Astrocyte of the cerebellum (primary cell): ENCODE data around the gene CCDC107.

Experiments
- DNase-seq: peaks from one replicate; pipeline ENCODE4 v3.0.0-alpha.2; 2011; ENCODE audit warnings: low read depth
- H3K4me3 ChIP-seq: 2 replicates; pipeline ENCODE4 v1.5.1; 2011; ENCODE audit warnings: mild to moderate bottlenecking, low read depth, low read length, moderate library complexity
- in situ Hi-C: cut with HindIII; loops from 2 replicates; pipeline ENCODE4 v1.10.0; 2017; ENCODE audit warnings: low sequenced_read_pairs
- TF ChIP-seq, protein P1 (sequence below): IDR thresholded peaks from 2 replicates; pipeline ENCODE4 v1.5.1; 2012; ENCODE audit warnings: low read length, low read depth, moderate library complexity, mild to moderate bottlenecking; ENCODE audit errors: missing control alignments

Gene CCDC107

DNA sequence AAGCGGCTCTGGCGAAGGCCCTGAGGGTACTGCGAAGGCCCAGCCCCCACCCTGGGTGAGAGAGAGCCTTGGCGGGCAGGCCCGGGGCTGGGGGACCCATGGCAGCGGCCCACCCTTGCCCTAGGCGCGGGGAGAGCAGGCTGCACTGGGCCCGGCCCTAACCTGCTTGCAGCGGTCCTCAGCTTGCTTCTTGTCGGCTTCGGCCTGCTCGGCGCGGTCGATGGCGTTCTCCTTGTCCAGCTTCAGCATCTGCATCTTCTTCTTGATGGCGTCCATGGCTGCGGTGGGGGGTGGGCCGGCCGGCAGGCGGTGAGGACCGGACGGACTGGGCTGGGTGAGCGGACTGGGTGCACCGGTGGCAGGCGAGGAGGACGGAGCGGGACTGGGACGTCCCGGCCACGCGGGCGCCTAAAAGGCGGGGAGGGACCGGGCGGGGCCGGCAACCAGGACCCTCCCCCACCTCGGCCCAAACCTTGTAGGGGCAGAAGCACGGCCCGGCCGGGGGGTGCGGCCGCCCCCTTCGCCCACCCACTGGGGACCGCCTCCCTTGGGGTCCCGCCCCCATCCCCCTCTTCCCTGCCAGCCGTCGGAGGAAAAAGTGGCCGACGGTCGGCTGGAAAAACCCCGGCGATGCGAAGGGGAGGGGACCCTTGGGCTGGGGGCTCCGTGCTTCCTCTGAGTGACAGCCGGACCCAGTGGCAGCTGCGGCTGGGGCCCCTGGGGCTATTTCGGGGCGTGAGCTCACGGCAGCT lies 31.6 kb downstream of the CCDC107 start, which contains the start of gene TPM2:
Gene TPM2, minus strand, starts transcription at position 384 of the 752 bp plus-strand sequence. Its CDS starts 108 bp downstream, at position 276.
- no peak for DNase-seq
- TF ChIP-seq, protein P1, sequence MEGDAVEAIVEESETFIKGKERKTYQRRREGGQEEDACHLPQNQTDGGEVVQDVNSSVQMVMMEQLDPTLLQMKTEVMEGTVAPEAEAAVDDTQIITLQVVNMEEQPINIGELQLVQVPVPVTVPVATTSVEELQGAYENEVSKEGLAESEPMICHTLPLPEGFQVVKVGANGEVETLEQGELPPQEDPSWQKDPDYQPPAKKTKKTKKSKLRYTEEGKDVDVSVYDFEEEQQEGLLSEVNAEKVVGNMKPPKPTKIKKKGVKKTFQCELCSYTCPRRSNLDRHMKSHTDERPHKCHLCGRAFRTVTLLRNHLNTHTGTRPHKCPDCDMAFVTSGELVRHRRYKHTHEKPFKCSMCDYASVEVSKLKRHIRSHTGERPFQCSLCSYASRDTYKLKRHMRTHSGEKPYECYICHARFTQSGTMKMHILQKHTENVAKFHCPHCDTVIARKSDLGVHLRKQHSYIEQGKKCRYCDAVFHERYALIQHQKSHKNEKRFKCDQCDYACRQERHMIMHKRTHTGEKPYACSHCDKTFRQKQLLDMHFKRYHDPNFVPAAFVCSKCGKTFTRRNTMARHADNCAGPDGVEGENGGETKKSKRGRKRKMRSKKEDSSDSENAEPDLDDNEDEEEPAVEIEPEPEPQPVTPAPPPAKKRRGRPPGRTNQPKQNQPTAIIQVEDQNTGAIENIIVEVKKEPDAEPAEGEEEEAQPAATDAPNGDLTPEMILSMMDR, result no peak
- peak within 1 kb of the TSS; percentile 85 for H3K4me3 ChIP-seq
- in situ Hi-C loops, result loop anchor here (5.0 kb wide), 1 partner anchor 38 kb away; no protein-coding TSS in a partner anchor

DNA sequence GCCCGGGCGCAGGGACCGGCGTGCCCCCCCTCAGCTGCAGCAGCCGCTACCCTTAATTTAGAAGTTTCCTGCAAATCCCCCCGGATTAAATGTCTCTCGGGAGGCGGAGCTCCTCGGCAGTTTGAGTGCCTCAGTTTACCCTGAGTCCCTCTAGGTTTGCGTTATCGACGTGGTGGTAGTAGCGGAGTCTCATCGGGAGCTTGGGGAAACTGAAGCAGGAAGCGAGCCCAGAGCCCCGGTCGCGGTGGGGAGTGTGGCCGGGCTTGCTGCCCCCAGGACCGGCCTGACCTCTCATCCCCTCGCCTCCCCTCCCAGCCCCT lies 32.2 kb downstream of the CCDC107 start:
- in situ Hi-C loops, result loop anchor here (5.0 kb wide), 1 partner anchor 37 kb away; no protein-coding TSS in a partner anchor
- no peak for DNase-seq
- H3K4me3 ChIP-seq, result peak overlapping the region; percentile 85
- TF ChIP-seq, protein P1, result no peak

DNA sequence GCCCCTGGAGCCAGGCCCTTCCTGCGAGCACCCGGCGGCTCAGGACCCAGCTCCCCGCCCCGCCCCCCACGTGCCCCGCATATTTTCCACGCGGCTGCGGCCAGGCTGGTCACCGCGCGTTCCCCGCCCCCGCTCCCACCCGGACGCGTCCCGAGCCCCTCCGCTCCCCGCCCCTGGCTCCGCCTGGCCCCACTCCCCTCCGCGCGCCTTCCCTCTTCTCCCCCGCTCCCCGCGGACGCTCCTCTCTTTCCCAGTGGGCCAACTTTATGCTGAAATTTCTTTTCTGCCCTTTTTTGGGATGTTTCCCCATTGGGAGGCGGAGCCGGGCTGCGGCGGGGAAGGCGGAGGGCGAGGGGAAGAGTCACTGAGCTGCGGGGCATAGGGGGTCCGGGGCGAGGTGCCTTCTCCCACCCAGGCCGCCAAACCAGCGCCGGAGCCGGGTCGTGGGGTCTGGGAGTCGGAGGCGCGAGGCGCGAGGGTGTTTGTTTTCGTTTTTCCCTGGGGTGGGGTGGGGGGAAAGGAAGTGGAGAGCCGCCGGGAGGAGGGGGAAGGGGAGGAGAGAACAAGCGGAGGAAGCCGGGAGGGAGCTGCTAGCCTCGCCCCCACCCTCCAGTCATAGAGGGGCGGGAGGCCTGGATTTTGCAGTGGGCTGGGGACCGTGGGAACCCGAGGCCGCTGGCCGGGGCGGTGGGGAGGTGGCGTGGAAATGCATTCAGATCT lies 32.7 kb downstream of the CCDC107 start:
- peak overlapping the region; percentile 85 for H3K4me3 ChIP-seq
- in situ Hi-C loops, result loop anchor here (5.0 kb wide), 1 partner anchor 37 kb away; no protein-coding TSS in a partner anchor
- TF ChIP-seq, protein P1, result no peak
- DNase-seq, result no peak

DNA sequence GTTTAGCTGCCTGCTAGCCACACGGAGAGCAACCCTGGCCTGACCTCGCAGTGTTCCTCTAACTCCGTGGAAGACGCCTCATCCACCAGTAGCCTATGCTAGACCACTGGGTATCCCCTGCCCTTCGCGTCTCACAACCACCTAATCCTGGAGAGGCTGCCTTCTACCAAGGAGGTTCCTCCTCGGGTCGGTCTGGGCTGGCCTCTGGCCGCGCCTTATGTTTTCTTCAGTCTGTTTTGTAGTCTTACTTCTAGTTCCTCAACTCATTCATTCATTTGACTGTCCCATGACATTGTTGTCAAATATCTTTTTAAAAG lies 33.2 kb downstream of the CCDC107 start:
- peak overlapping the region; percentile 85 for H3K4me3 ChIP-seq
- no peak for DNase-seq
- in situ Hi-C loops, result loop anchor here (5.0 kb wide), 1 partner anchor 36 kb away; no protein-coding TSS in a partner anchor
- TF ChIP-seq, protein P1, result no peak

DNA sequence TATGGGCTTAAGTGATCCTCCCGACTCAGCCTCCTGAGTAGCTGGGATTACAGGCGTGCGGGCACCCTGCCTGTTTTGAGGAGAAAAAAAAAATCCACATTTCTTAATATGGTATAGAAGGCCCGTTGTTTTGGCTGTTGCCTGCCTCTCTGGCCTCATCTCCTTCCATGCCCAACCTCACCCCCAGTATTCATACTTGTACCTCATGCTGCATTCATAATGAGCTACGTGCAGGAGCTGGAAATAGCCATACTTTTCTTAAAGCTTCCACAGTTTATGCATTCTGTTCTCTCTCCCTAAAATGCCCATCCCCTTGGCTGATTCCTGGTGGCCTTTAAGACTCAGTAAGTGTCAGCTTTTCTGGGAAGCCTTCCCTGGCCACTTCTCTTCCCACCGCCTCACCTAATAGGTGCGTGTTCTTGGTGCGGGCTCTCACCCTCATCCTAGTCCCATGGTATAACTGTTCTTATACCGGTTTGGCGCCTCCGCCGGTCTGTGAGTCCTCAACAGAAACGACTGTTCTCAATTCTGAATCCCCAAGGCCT lies 33.7 kb downstream of the CCDC107 start:
- peak overlapping the region; percentile 85 for H3K4me3 ChIP-seq
- in situ Hi-C loops, result loop anchor here (5.0 kb wide), 1 partner anchor 35 kb away; no protein-coding TSS in a partner anchor
- DNase-seq, result no peak
- TF ChIP-seq, protein P1, result no peak

DNA sequence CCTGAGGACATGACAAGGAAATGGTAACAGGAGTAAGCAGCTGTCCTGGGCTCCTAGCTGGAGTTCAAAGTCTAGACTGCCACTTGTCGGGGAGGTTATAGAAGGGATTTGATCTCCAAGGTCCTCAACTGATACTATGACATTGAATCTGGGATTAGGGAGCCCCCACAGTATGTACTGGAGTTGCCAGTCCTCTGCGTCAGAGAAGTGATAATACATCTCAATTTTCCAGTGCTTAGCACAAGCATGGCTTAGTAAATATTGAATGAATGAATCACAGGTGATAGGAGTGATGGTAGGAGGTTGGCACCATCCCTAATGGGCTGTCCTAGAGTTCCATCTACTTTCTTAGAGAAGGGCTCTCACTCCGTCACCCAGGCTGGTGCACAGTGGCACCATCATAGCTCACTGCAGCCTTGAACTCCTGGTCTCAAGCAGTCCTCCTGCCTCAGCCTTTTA lies 37.9 kb downstream of the CCDC107 start:
- in situ Hi-C loops, result no loop called here
- TF ChIP-seq, protein P1, result no peak
- H3K4me3 ChIP-seq, result no peak overlapping the region
- no peak for DNase-seq
